H1 (cell line): ENCODE data around the gene NFX1. TPM values are rescaled to one million over a fixed set of nuclear protein-coding genes. Genes with fewer than 3 reads are reported as not detected.

Source experiments
- CTCF ChIA-PET: fragments of 300-600 bp; sonication (Branson Sonifier 250); formaldehyde crosslinking; loops from one replicate; lab custom pipeline; 2021; ENCODE audit not compliant: partially characterized antibody; lab: Charles Lee
- POLR2A ChIA-PET: fragments of 300-600 bp; sonication (Branson Sonifier 250); formaldehyde crosslinking; loops from one replicate; lab custom pipeline; 2021; ENCODE audit warnings: inconsistent platforms; ENCODE audit not compliant: partially characterized antibody; lab: Charles Lee
- DNase-seq, 2 experiments: peaks; one replicate each; pipeline versions ENCODE4 v3.0.0 to v3.0.0-alpha.2; 2010 to 2022; ENCODE audit warnings: low spot score in 2 of 2, low read depth in 1 of 2, mixed read lengths in 1 of 2
- FAIRE-seq: peaks from 2 replicates; lab custom pipeline; 2011; peaks lifted over from hg19 to GRCh38; lab: Jason Lieb, UNC
- H2AFZ ChIP-seq: 2 replicates; pipeline ENCODE4 v1.8.1; 2012; ENCODE audit warnings: low read length, inconsistent platforms
- H2AK5ac ChIP-seq: 2 replicates; pipeline ENCODE4 v1.6.1; 2013; ENCODE audit warnings: low read depth, low read length
- H2BK120ac ChIP-seq: replicated peaks from 2 replicates; pipeline ENCODE3; 2013; ENCODE audit warnings: low read depth, low read length, inconsistent platforms
- H2BK12ac ChIP-seq: 2 replicates; pipeline ENCODE4 v1.6.1; 2013; ENCODE audit warnings: low read depth, low read length
- H2BK15ac ChIP-seq: 2 replicates; pipeline ENCODE4 v1.6.1; 2013; ENCODE audit warnings: low read length
- H2BK20ac ChIP-seq: 2 replicates; pipeline ENCODE4 v1.6.1; 2013; ENCODE audit warnings: low read length
- H2BK5ac ChIP-seq: 2 replicates; pipeline ENCODE4 v1.6.1; 2013; ENCODE audit warnings: low read depth, low read length
- H3K14ac ChIP-seq: 2 replicates; pipeline ENCODE4 v1.6.1; 2013; ENCODE audit warnings: inconsistent platforms; ENCODE audit not compliant: insufficient read length
- H3K18ac ChIP-seq: 2 replicates; pipeline ENCODE4 v1.6.1; 2013; ENCODE audit warnings: low read length; ENCODE audit errors: extremely low read depth
- H3K23ac ChIP-seq: 2 replicates; pipeline ENCODE4 v1.6.1; 2013; ENCODE audit warnings: inconsistent platforms; ENCODE audit not compliant: insufficient read length
- H3K23me2 ChIP-seq: 2 replicates; pipeline ENCODE4 v1.6.1; 2013; ENCODE audit warnings: low read depth, low read length
- H3K27ac ChIP-seq: 2 replicates; pipeline ENCODE4 v1.6.1; 2011; ENCODE audit warnings: low read depth, low read length, inconsistent platforms
- H3K27me3 ChIP-seq, 4 experiments: replicated peaks in 1 of 4; 1 replicate in 1 of 4; 2 replicates in 3 of 4; pipeline versions ENCODE4 v1.6.1 to v1.8.1; 2011 to 2013; ENCODE audit warnings: low read length in 3 of 4, mild to moderate bottlenecking in 3 of 4, inconsistent platforms in 2 of 4, mixed read lengths in 2 of 4, moderate library complexity in 1 of 4; ENCODE audit not compliant: control insufficient read depth in 3 of 4, insufficient read depth in 3 of 4; ENCODE audit errors: extremely low read depth in 1 of 4
- H3K36me3 ChIP-seq, 4 experiments: 2 replicates each; pipeline versions ENCODE4 v1.6.1 to v1.8.1; 2011 to 2013; ENCODE audit warnings: mild to moderate bottlenecking in 4 of 4, low read length in 3 of 4, moderate library complexity in 2 of 4, control low read depth in 1 of 4, inconsistent platforms in 1 of 4; ENCODE audit not compliant: insufficient read depth in 4 of 4, control insufficient read depth in 2 of 4
- H3K4ac ChIP-seq: replicated peaks from 2 replicates; pipeline ENCODE3; 2013; ENCODE audit warnings: low read length, low read depth, mixed read lengths, inconsistent platforms; ENCODE audit not compliant: insufficient read length
- H3K4me1 ChIP-seq, 4 experiments: replicated peaks in 1 of 4; 1 replicate in 1 of 4; 2 replicates in 3 of 4; pipeline versions ENCODE4 v1.6.1 to v1.8.1; 2011 to 2013; ENCODE audit warnings: low read length in 3 of 4, inconsistent platforms in 2 of 4, mixed read lengths in 1 of 4; ENCODE audit not compliant: insufficient read depth in 4 of 4, control insufficient read depth in 3 of 4
- H3K4me2 ChIP-seq, 2 experiments: 2 replicates each; pipeline versions ENCODE4 v1.6.1 to v1.8.1; 2011 to 2013; ENCODE audit warnings: low read depth in 2 of 2, low read length in 2 of 2, control low read depth in 1 of 2, inconsistent platforms in 1 of 2, mild to moderate bottlenecking in 1 of 2; ENCODE audit not compliant: insufficient read depth in 1 of 2
- H3K4me3 ChIP-seq, 4 experiments: fragments of 200-600, 300-600 bp in 1 of 4; sonication (generic), shearing (Covaris generic), sonication (Bioruptor Twin) in 1 of 4; 2 replicates each; pipeline versions ENCODE4 v1.5.1 to v1.8.1; 2011 to 2016; ENCODE audit warnings: low read length in 4 of 4, low read depth in 3 of 4, control low read depth in 2 of 4, inconsistent platforms in 2 of 4, mild to moderate bottlenecking in 2 of 4, mixed read lengths in 1 of 4, moderate library complexity in 1 of 4; ENCODE audit not compliant: insufficient read depth in 2 of 4; ENCODE audit errors: extremely low read depth in 1 of 4
- H3K56ac ChIP-seq: replicated peaks from 2 replicates; pipeline ENCODE3; 2013; ENCODE audit warnings: low read depth, mild to moderate bottlenecking, mixed read lengths, low read length, inconsistent platforms; ENCODE audit not compliant: insufficient read length
- H3K79me1 ChIP-seq: 2 replicates; pipeline ENCODE4 v1.6.1; 2013; ENCODE audit warnings: low read depth, low read length, control low read depth
- H3K79me2 ChIP-seq, 2 experiments: 2 replicates each; pipeline versions ENCODE4 v1.6.1 to v1.8.1; 2012 to 2013; ENCODE audit warnings: low read length in 2 of 2, mild to moderate bottlenecking in 2 of 2, inconsistent platforms in 1 of 2; ENCODE audit not compliant: insufficient read depth in 2 of 2, control insufficient read depth in 1 of 2
- H3K9ac ChIP-seq, 4 experiments: replicated peaks in 1 of 4; 1 replicate in 1 of 4; 2 replicates in 3 of 4; pipeline versions ENCODE4 v1.6.1 to v1.8.1; 2011 to 2013; ENCODE audit warnings: low read depth in 3 of 4, low read length in 3 of 4, control low read depth in 2 of 4, mild to moderate bottlenecking in 2 of 4, moderate library complexity in 2 of 4, inconsistent platforms in 1 of 4; ENCODE audit errors: extremely low read depth in 1 of 4
- H3K9me3 ChIP-seq, 2 experiments: 2 replicates each; pipeline versions ENCODE4 v1.6.1 to v1.8.1; 2012 to 2013; ENCODE audit warnings: mild to moderate bottlenecking in 2 of 2, moderate library complexity in 2 of 2, control low read depth in 1 of 2, inconsistent platforms in 1 of 2, low read depth in 1 of 2, low read length in 1 of 2, mixed read lengths in 1 of 2; ENCODE audit not compliant: insufficient read depth in 2 of 2
- H4K20me1 ChIP-seq, 2 experiments: replicated peaks in 1 of 2; 2 replicates each; pipeline versions ENCODE3 to v1.8.1; 2011 to 2013; ENCODE audit warnings: inconsistent platforms in 2 of 2, low read length in 2 of 2, mild to moderate bottlenecking in 1 of 2; ENCODE audit not compliant: insufficient read depth in 2 of 2, control insufficient read depth in 1 of 2
- H4K5ac ChIP-seq: 2 replicates; pipeline ENCODE4 v1.6.1; 2013; ENCODE audit warnings: low read length, low read depth, mixed read lengths, inconsistent platforms; ENCODE audit not compliant: insufficient read length
- H4K8ac ChIP-seq: 2 replicates; pipeline ENCODE4 v1.8.0; 2013; ENCODE audit warnings: mild to moderate bottlenecking, moderate library complexity, low read length, inconsistent platforms; ENCODE audit not compliant: insufficient read depth; ENCODE audit errors: extremely low read depth
- H4K91ac ChIP-seq: replicated peaks from 2 replicates; pipeline ENCODE3; 2013; ENCODE audit warnings: low read length, mixed read lengths, inconsistent platforms; ENCODE audit not compliant: insufficient read length
- BCL11A ChIP-seq, 2 experiments: IDR thresholded peaks; one replicate each; pipeline ENCODE4 v1.6.1; 2011; ENCODE audit warnings: low read depth in 2 of 2, low read length in 2 of 2, mild to moderate bottlenecking in 2 of 2
- JUN ChIP-seq: IDR thresholded peaks from 2 replicates; pipeline ENCODE4 v1.6.1; 2011; ENCODE audit warnings: low read depth, mild to moderate bottlenecking, improper control_type of control experiment, low read length
- KDM5A ChIP-seq: fragments of 200-600 bp; IDR thresholded peaks from 2 replicates; pipeline ENCODE4 v1.7.1; 2012; ENCODE audit warnings: mild to moderate bottlenecking, low read length, inconsistent platforms, mixed read lengths
- POU5F1 ChIP-seq: IDR thresholded peaks from 2 replicates; pipeline ENCODE4 v1.6.1; 2011; ENCODE audit warnings: low read depth, mild to moderate bottlenecking, low read length, moderate library complexity
- RAD21 ChIP-seq, 2 experiments: IDR thresholded peaks in 1 of 2; conservative IDR thresholded peaks in 1 of 2; 2 replicates each; pipeline ENCODE4 v1.6.1; 2011; ENCODE audit warnings: low read depth in 2 of 2, low read length in 2 of 2, improper control_type of control experiment in 1 of 2, inconsistent platforms in 1 of 2, mild to moderate bottlenecking in 1 of 2, moderate library complexity in 1 of 2
- RNF2 ChIP-seq: fragments of 200-900, 300-1000 bp; sonication (generic); IDR thresholded peaks from 2 replicates; pipeline ENCODE4 v1.7.1; 2016; ENCODE audit warnings: borderline replicate concordance, low read depth, mild to moderate bottlenecking, antibody characterized with exemption, low read length; ENCODE audit not compliant: poor library complexity, severe bottlenecking; ENCODE audit errors: missing control alignments
- SP1 ChIP-seq: IDR thresholded peaks from 2 replicates; pipeline ENCODE4 v1.6.1; 2011; ENCODE audit warnings: low read depth, low read length
- SP4 ChIP-seq: IDR thresholded peaks from 2 replicates; pipeline ENCODE4 v1.6.1; 2012; ENCODE audit warnings: low read length, inconsistent platforms
- SRF ChIP-seq: IDR thresholded peaks from 2 replicates; pipeline ENCODE4 v1.6.1; 2011; ENCODE audit warnings: mild to moderate bottlenecking, low read depth, low read length, moderate library complexity
- ZNF274 ChIP-seq: IDR thresholded peaks from 2 replicates; pipeline ENCODE4 v1.7.0; 2012; ENCODE audit warnings: low read length, borderline replicate concordance; ENCODE audit errors: extremely low read depth
- WGBS, 2 experiments: shearing (Covaris generic) in 1 of 2; methylation state at CpG; one replicate each; pipeline versions ENCODE4 v1.1.6 to v1.1.7; 2013 to 2015; ENCODE audit warnings: low lambda C conversion rate in 2 of 2, mixed read lengths in 2 of 2, inconsistent platforms in 1 of 2, low coverage in 1 of 2, missing lambda C conversion rate in 1 of 2; ENCODE audit not compliant: insufficient replicate concordance in 2 of 2, insufficient coverage in 1 of 2, insufficient read length in 1 of 2; ENCODE audit errors: extremely low coverage in 1 of 2, missing lambda C conversion rate in 1 of 2; 5-methylcytosine and 5-hydroxymethylcytosine counted together
- polyA plus RNA-seq, 7 experiments: library from polyadenylated mRNA; depleted of rRNA in 3 of 7; stranded (reverse) in 5 of 7; unstranded in 2 of 7; fragments of >200 nt in 5 of 7; fragments of 200-250 nt in 2 of 7; gene quantifications; 1 replicate in 5 of 7; 2 replicates in 1 of 7; 4 replicates in 1 of 7; pipeline versions ENCODE4 v1.2.1 to v1.2.3, GENCODE V29; 2011 to 2013; ENCODE audit warnings: missing spikeins in 2 of 7, mixed read lengths in 2 of 7
- total RNA-seq: library from RNA; stranded (reverse); fragmentation: NEBNext Ultra II Directional; extraction: Animal tissue kit (Norgen Biotek cat#: 25700); gene quantifications from 2 replicates; pipeline ENCODE4 v1.2.1, GENCODE V29; 2021
- TF ChIP-seq, protein P1 (sequence below), 3 experiments: IDR thresholded peaks; 1 replicate in 2 of 3; 2 replicates in 1 of 3; pipeline versions ENCODE4 v1.5.1 to v1.6.1; 2011; ENCODE audit warnings: low read length in 3 of 3, mild to moderate bottlenecking in 3 of 3, inconsistent platforms in 2 of 3, low read depth in 1 of 3, moderate library complexity in 1 of 3; ENCODE audit not compliant: insufficient read depth in 1 of 3; ENCODE audit errors: control extremely low read depth in 1 of 3

NFX1 gene
- total and polyA plus RNA-seq, 2 of the 8 experiments (the other 6 are each of a cell fraction or from before 2014, with no cell fraction given): 19.4 to 28.4 TPM

DNA sequence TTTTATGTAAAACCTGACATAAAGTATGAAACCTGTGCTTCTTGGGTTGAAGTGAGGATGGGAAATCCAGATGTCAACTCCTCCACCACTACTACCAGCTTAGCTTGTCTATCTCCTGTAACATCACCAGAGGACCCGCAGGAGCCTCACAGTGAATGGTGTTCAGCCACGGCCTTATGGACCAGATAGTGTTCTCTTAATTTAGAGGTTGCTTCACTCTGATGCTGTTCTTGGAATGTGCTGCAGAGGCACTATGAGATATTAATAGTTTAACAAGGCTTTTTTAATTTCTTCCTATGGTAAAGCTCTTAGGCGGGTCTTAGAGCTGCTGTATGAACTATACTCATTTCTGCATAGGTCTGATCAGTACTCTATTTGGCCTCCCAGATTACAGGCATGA lies 27.9 kb downstream of the NFX1 start:
- H2BK120ac ChIP-seq: no peak overlapping the region
- H2BK12ac ChIP-seq: no peak overlapping the region
- H3K4me2 ChIP-seq: no peak overlapping the region
- H2AFZ ChIP-seq: no peak overlapping the region
- no peak overlapping the region for H3K18ac ChIP-seq
- H4K5ac ChIP-seq: no peak overlapping the region
- H3K23me2 ChIP-seq: no peaks in the 10 kb centered on the region
- ChIA-PET CTCF (interaction anchor here (1.0 to 2.3 kb wide), 5 partner anchors 28 to 306 kb away, joined by 3 to 9 read pairs (median 3); partner anchors contain the start of gene NFX1), POLR2A (interaction anchor here (0.7 to 1.3 kb wide), 2 partner anchors 14 to 20 kb away, joined by 3 read pairs; no protein-coding TSS in a partner anchor)
- H3K14ac ChIP-seq: no peak overlapping the region
- H3K23ac ChIP-seq: no peak overlapping the region
- H3K56ac ChIP-seq: no peak overlapping the region
- H3K27me3 ChIP-seq: no peaks in the 10 kb centered on the region
- no peak overlapping the region for H3K9ac ChIP-seq
- no peaks in the 10 kb centered on the region for H3K79me1 ChIP-seq
- no peaks in the 10 kb centered on the region for H3K4me1 ChIP-seq
- H3K4me3 ChIP-seq: no peak overlapping the region
- DNase-seq (no peak), FAIRE-seq (no peak)
- H2BK20ac ChIP-seq: no peak overlapping the region
- H2AK5ac ChIP-seq: no peak overlapping the region
- WGBS, 2 experiments: 97% methylated on average over 3 of the region's 3 CpGs; no CpG with 5 or more reads in 1 of the 2 experiments
- no peak overlapping the region for H3K27ac ChIP-seq
- peaks cover 18 to 59% (median 42%) of the 10 kb centered on the region in 4 experiments for H3K36me3 ChIP-seq
- no peaks in the 10 kb centered on the region for H3K9me3 ChIP-seq
- H4K20me1 ChIP-seq: peaks cover 0 to 1% of the 10 kb centered on the region in 2 experiments
- H2BK15ac ChIP-seq: no peak overlapping the region
- no peaks in the 10 kb centered on the region for H3K79me2 ChIP-seq
- H4K91ac ChIP-seq: no peak overlapping the region
- no peak overlapping the region for H2BK5ac ChIP-seq
- H3K4ac ChIP-seq: no peak overlapping the region
- H4K8ac ChIP-seq: no peak overlapping the region
- TF ChIP-seq, protein P1, sequence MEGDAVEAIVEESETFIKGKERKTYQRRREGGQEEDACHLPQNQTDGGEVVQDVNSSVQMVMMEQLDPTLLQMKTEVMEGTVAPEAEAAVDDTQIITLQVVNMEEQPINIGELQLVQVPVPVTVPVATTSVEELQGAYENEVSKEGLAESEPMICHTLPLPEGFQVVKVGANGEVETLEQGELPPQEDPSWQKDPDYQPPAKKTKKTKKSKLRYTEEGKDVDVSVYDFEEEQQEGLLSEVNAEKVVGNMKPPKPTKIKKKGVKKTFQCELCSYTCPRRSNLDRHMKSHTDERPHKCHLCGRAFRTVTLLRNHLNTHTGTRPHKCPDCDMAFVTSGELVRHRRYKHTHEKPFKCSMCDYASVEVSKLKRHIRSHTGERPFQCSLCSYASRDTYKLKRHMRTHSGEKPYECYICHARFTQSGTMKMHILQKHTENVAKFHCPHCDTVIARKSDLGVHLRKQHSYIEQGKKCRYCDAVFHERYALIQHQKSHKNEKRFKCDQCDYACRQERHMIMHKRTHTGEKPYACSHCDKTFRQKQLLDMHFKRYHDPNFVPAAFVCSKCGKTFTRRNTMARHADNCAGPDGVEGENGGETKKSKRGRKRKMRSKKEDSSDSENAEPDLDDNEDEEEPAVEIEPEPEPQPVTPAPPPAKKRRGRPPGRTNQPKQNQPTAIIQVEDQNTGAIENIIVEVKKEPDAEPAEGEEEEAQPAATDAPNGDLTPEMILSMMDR (IDR thresholded peaks at IDR 0.05; ENCODE audit: control extremely low read depth in 1 of 3, insufficient read depth in 1 of 3, low read depth in 1 of 3, low read length in 3 of 3): no peak
- TF ChIP-seq POU5F1 (no peak), SRF (no peak), SP1 (no peak), JUN (no peak), RNF2 (no peak), SP4 (no peak), ZNF274 (no peak), RAD21 (IDR thresholded peaks at IDR 0.05 in 1 of 2, conservative IDR thresholded peaks at IDR 0.05 in 1 of 2; ENCODE audit: low read depth in 2 of 2, low read length in 2 of 2) (no peak), KDM5A (no peak), BCL11A (IDR thresholded peaks at IDR 0.05; ENCODE audit: low read depth in 2 of 2, low read length in 2 of 2) (no peak)
